Measurements from ENCODE around the gene CALHM3.
"Not testable (repeated sequence)": the region's sequence is repeated elsewhere in the genome, so short reads cannot be mapped to it uniquely, and the experiment has no call there.

The CALHM3 gene

DNA sequence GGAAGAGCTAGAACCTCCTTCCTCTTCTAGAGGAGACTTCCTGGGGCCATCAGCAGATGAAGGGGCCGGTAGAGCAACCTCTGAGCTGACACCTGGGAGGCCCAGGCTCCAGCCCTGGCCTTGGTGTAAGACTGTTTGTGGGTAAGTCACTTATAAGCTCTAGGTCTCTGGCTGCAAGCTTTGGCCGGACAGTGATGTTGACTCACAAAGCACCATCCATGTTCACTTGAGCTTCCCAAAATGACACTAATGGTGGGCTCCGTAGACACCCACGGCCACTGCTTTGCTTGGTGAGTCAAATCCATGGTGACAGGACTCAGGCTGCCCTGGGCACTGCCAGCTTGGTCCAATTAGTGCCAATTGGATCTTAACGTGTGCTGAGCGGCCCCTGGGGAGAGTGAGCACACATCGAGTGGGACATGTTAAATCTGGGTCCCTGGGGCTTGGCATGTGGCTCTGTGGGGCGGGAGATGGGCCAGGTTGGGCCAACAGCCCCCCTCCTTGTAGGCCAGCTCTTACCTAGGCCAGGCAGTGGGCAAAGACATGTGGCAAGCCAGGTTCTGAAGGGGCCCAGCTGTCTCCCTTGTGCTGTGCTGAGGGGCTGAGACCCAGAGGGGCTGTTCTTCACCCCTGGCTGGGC, 31.1 kb upstream of the CALHM3 start:
- no peak for DNase-seq (ENCODE audit: low read depth)
- TF ChIP-seq, protein P1, sequence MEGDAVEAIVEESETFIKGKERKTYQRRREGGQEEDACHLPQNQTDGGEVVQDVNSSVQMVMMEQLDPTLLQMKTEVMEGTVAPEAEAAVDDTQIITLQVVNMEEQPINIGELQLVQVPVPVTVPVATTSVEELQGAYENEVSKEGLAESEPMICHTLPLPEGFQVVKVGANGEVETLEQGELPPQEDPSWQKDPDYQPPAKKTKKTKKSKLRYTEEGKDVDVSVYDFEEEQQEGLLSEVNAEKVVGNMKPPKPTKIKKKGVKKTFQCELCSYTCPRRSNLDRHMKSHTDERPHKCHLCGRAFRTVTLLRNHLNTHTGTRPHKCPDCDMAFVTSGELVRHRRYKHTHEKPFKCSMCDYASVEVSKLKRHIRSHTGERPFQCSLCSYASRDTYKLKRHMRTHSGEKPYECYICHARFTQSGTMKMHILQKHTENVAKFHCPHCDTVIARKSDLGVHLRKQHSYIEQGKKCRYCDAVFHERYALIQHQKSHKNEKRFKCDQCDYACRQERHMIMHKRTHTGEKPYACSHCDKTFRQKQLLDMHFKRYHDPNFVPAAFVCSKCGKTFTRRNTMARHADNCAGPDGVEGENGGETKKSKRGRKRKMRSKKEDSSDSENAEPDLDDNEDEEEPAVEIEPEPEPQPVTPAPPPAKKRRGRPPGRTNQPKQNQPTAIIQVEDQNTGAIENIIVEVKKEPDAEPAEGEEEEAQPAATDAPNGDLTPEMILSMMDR (IDR thresholded peaks at IDR 0.05; ENCODE audit: low read depth, low read length, missing control alignments) = no peak
- H3K4me3 ChIP-seq (ENCODE audit: low read depth, low read length) = no peak overlapping the region

DNA sequence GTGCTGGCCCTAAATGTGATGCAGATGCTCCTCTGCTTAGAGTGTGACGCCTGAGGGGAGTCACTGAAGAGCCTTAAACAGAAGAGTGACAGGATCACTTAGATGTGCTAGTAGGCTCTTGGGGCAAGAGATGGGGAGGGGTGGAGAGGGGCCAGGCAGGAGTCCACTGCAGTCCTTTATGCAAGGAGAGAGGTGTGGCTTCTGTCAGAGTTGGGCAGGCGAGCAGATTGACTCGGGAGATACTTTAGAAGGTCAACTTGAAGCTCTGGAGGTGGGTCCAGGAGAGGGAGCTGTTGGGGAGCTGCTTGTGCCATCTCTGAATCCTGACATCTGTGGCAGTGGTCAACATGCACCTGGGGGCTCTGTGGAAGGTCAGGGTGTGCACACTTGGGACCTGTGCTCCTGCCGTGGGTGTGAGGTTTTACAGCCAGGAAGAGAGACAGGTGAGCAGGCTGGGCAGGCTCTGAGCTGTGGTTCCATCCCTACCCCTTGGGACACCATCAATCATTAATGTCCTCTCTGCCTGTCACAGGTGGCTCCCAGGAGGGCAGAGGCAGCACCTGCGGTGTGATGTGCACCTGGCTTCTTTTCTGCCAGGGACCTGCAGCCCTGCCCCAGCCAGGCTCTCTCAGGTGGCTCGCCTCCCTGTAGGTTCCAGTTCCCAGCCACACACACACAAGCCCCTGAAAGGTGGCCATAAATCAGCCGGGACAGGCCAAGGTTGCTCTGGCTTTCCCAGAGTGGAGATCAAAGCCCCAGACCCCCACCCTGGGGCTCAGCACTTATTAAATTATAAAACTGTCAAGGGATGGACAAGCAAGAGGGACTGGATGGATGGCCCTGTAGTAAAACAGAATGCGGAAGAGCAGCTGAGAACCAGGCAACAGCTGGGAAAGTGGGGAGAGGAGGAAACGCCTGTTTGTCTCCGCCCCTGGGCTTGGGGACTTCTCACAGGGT, 28.5 kb upstream of the CALHM3 start:
- TF ChIP-seq, protein P1 (IDR thresholded peaks at IDR 0.05; ENCODE audit: low read depth, low read length, missing control alignments) = no peak
- DNase-seq (ENCODE audit: low read depth) = no peak
- H3K4me3 ChIP-seq (ENCODE audit: low read depth, low read length) = no peak overlapping the region

DNA sequence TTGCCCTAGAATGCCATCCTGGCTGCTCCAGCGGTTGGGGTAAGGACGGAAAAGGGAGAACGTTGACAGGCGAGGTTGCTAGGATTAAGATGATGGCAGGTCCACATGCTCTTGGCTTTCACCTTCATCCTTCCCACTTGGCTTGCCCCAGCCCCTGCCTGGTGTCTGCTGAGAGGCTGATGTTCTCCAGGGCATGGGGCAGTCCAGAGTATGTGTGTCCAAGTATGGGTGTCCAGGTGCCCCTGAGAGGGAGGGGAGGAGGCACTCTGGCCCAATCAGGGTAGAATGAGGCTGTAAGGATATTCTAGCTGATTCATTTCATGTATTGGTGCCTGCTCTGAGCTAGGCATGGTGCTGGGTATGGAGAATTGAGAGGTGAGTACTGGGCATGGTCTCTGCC, 27.0 kb upstream of the CALHM3 start:
- no peak overlapping the region for H3K4me3 ChIP-seq (ENCODE audit: low read depth, low read length)
- TF ChIP-seq, protein P1 (IDR thresholded peaks at IDR 0.05; ENCODE audit: low read depth, low read length, missing control alignments) = no peak
- DNase-seq (ENCODE audit: low read depth) = no peak

DNA sequence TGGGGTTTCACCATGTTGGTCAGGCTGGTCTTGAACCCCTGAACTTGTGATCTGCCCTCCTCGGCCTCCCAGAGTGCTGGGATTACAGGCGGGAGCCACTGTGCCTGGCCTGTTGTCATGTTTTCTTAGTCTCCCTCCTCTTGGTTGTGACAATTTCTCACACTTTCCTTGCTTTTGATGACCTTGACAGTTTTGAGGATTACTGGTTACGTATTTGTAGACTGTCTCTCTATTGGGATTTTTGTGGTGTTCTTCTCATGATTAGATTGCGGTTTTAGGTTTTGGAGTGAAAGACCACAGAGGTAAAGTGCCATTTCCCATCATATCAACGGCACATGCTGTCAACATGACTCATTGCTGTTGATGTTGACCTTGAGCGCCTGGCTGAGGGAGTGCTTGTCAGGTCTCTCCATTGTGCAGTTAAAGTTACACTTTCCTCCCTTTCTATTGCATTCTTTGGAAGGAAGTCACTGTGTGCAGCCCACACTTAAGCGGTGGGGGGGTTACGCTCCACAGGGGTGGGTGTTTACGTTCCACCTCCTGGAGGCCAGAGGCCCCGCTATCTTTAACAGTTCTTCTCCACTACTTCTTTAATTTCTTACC, 25.2 kb upstream of the CALHM3 start:
- peak; percentile 16 for DNase-seq (ENCODE audit: low read depth)
- TF ChIP-seq, protein P1 (IDR thresholded peaks at IDR 0.05; ENCODE audit: low read depth, low read length, missing control alignments) = no peak
- no peak overlapping the region for H3K4me3 ChIP-seq (ENCODE audit: low read depth, low read length)

DNA sequence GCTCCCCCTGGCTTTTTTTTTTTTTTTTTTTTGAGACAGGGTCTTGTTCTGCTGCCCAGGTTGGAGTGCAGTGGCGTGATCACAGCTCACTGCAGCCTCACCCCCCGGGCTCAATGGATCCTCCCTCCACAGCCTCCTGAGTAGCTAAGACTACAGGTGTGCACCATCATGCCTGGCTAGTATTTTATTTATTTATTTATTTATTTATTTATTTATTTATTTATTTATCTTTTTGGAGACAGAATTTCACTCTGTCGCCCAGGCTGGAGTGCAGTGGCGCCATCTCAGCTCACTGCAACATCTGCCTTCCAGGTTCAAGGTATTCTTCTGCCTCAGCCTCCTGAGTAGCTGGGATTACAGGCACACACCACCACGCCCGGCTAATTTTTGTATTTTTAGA, 24.7 kb upstream of the CALHM3 start:
- not testable (repeated sequence) for DNase-seq (ENCODE audit: low read depth)

DNA sequence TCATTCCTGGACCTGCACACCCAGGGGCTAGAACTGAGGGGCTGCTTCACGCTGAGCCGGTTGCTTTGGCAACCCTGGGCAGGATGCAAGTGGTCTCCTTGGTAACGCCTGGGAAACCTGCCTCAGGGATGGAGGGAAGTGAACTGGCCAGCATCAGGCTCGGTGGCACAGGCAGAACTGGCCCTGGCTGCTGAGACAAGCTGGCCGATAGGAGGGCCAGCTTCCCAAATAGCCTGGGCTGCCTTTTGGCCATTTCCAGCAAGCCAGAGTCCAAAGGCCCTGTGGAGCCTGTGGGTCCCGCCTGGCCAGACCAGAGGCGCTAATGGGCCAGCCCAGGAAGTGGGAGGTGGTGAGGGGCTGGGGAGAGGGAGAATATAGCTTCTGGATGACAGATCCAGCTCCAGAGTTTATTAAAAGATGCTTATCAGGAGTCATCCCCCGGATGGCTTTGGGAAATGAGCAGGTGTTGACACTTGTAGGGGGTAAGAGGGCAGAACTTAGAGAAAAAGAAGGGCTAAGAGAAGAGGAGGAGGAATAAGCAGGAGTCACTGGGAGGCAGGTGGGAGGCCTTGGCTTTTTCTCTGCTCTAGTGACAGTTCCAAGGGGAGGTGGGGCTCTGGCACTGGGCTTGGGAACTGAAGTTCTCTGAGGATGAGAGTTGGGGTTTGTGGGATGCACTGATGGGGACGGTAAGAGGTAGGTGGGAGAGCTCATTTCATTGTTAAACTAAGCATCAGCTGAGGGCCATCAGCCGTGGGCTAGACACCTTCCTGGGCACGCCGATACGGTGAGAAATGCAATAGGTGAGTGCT, 24.0 kb upstream of the CALHM3 start:
- TF ChIP-seq, protein P1 (IDR thresholded peaks at IDR 0.05; ENCODE audit: low read depth, low read length, missing control alignments) = no peak
- no peak for DNase-seq (ENCODE audit: low read depth)

More for the DNA sequence above, 24.7 kb upstream of the CALHM3 start:
- H3K4me3 ChIP-seq (ENCODE audit: low read depth, low read length) = not testable (repeated sequence)

More for the DNA sequence above, 24.0 kb upstream of the CALHM3 start:
- no peak overlapping the region for H3K4me3 ChIP-seq (ENCODE audit: low read depth, low read length)
